Fibroblast of lung (primary cell): ENCODE data around the gene ELFN1. TPM values are rescaled to one million over a fixed set of nuclear protein-coding genes. Genes with fewer than 3 reads are reported as not detected.

Source experiments
- DNase-seq, 2 donors: peaks; one replicate each; pipeline versions ENCODE4 v3.0.0 to v3.0.0-alpha.2; 2010; ENCODE audit warnings: low read depth in 2 of 2
- H2AFZ ChIP-seq: 2 replicates; pipeline ENCODE4 v1.5.1; 2012; ENCODE audit warnings: low read length, control low read depth, inconsistent platforms
- H3K27ac ChIP-seq: 2 replicates; pipeline ENCODE4 v1.5.1; 2011; ENCODE audit warnings: low read length, control low read depth; ENCODE audit not compliant: insufficient read depth
- H3K27me3 ChIP-seq: 2 replicates; pipeline ENCODE4 v1.5.1; 2011; ENCODE audit warnings: mild to moderate bottlenecking, low read length; ENCODE audit not compliant: control insufficient read depth, insufficient read depth
- H3K36me3 ChIP-seq: 2 replicates; pipeline ENCODE4 v1.5.1; 2011; ENCODE audit warnings: low read length; ENCODE audit not compliant: control insufficient read depth, insufficient read depth
- H3K4me1 ChIP-seq: 2 replicates; pipeline ENCODE4 v1.5.1; 2011; ENCODE audit warnings: low read length; ENCODE audit not compliant: control insufficient read depth, insufficient read depth; ENCODE audit errors: extremely low read depth
- H3K4me2 ChIP-seq: 2 replicates; pipeline ENCODE4 v1.5.1; 2011; ENCODE audit warnings: low read length, control low read depth; ENCODE audit not compliant: insufficient read depth; ENCODE audit errors: extremely low read depth
- H3K4me3 ChIP-seq, 4 experiments: fragments of 200-600 bp in 1 of 4; sonication (generic) in 1 of 4; replicated peaks in 1 of 4; 2 replicates each; pipeline ENCODE4 v1.5.1; 2011 to 2016; ENCODE audit warnings: low read length in 4 of 4, low read depth in 3 of 4, mild to moderate bottlenecking in 3 of 4, control low read depth in 2 of 4, inconsistent platforms in 1 of 4, mixed read lengths in 1 of 4; ENCODE audit not compliant: insufficient read depth in 1 of 4; ENCODE audit errors: control extremely low read depth in 1 of 4
- H3K79me2 ChIP-seq: 2 replicates; pipeline ENCODE4 v1.5.1; 2012; ENCODE audit warnings: mild to moderate bottlenecking, low read length, inconsistent platforms; ENCODE audit not compliant: control insufficient read depth, insufficient read depth
- H3K9ac ChIP-seq: 2 replicates; pipeline ENCODE4 v1.5.1; 2011; ENCODE audit warnings: mild to moderate bottlenecking, low read length, control low read depth; ENCODE audit not compliant: insufficient read depth
- H3K9me3 ChIP-seq: 2 replicates; pipeline ENCODE4 v1.5.1; 2012; ENCODE audit warnings: low read depth, low read length; ENCODE audit not compliant: control insufficient read depth, insufficient read depth
- H4K20me1 ChIP-seq: 2 replicates; pipeline ENCODE4 v1.5.1; 2011; ENCODE audit warnings: low read length; ENCODE audit not compliant: control insufficient read depth, insufficient read depth; ENCODE audit errors: extremely low read depth
- CTCF ChIP-seq, 2 donors: IDR thresholded peaks in 1 of 2; conservative IDR thresholded peaks in 1 of 2; 1 replicate in 1 of 2; 2 replicates in 1 of 2; pipeline ENCODE4 v1.5.1; 2011 to 2012; ENCODE audit warnings: low read length in 2 of 2, control low read depth in 1 of 2, inconsistent platforms in 1 of 2, low read depth in 1 of 2, mild to moderate bottlenecking in 1 of 2
- EZH2 ChIP-seq: IDR thresholded peaks from 2 replicates; pipeline ENCODE4 v1.5.1; 2012; ENCODE audit warnings: low read length, control low read depth, mild to moderate bottlenecking; ENCODE audit errors: missing control alignments
- polyA plus RNA-seq, 2 donors: library from polyadenylated mRNA; depleted of rRNA in 1 of 2; stranded (reverse) in 1 of 2; unstranded in 1 of 2; fragments of >200 nt; gene quantifications; 2 replicates each; pipeline ENCODE4 v1.2.1, GENCODE V29; 2011 to 2012; ENCODE audit warnings: missing spikeins in 1 of 2
- total RNA-seq: library from RNA; depleted of rRNA; stranded (reverse); fragments of >200 nt; gene quantifications from 2 replicates; pipeline ENCODE4 v1.2.1, GENCODE V29; 2014

The ELFN1 gene
- total and polyA plus RNA-seq, 2 donors (not counting 1 experiment from before 2014, with no cell fraction given): 0.16 to 0.33 TPM

- Histone ChIP-seq H3K4me1 (no peaks in the 10 kb centered on the region), H2AFZ (no peak overlapping the region), H4K20me1 (no peaks in the 10 kb centered on the region), H3K27me3 (no peaks in the 10 kb centered on the region), H3K4me3 (no peak overlapping the region), H3K9ac (no peak overlapping the region), H3K36me3 (no peaks in the 10 kb centered on the region), H3K79me2 (no peaks in the 10 kb centered on the region), H3K27ac (no peak overlapping the region), H3K9me3 (no peaks in the 10 kb centered on the region), H3K4me2 (no peak overlapping the region)
- no peak for TF ChIP-seq CTCF (conservative IDR thresholded peaks at IDR 0.05 in 1 of 2, IDR thresholded peaks at IDR 0.05 in 1 of 2; ENCODE audit: low read depth in 1 of 2, low read length in 2 of 2)
- TF ChIP-seq EZH2: no peak
- no peak for DNase-seq
Measured at GRCh38 chr7:1715331-1715625, 45.2 kb downstream of the ELFN1 start.

GRCh38 chr7:1715671-1716074, 45.6 kb downstream of the ELFN1 start:
- Histone ChIP-seq H3K4me1 (no peaks in the 10 kb centered on the region), H3K27ac (no peak overlapping the region), H3K4me3 (no peak overlapping the region), H3K36me3 (no peaks in the 10 kb centered on the region), H4K20me1 (no peaks in the 10 kb centered on the region), H3K4me2 (no peak overlapping the region), H3K27me3 (no peaks in the 10 kb centered on the region), H3K79me2 (no peaks in the 10 kb centered on the region), H2AFZ (no peak overlapping the region), H3K9me3 (no peaks in the 10 kb centered on the region), H3K9ac (no peak overlapping the region)
- DNase-seq: no peak
- TF ChIP-seq CTCF (conservative IDR thresholded peaks at IDR 0.05 in 1 of 2, IDR thresholded peaks at IDR 0.05 in 1 of 2; ENCODE audit: low read depth in 1 of 2, low read length in 2 of 2): no peak
- no peak for TF ChIP-seq EZH2

- Histone ChIP-seq H2AFZ (no peak overlapping the region), H3K4me3 (no peak overlapping the region), H3K79me2 (no peaks in the 10 kb centered on the region), H3K4me1 (no peaks in the 10 kb centered on the region), H3K27me3 (no peaks in the 10 kb centered on the region), H3K36me3 (no peaks in the 10 kb centered on the region), H3K27ac (no peak overlapping the region), H3K4me2 (no peak overlapping the region), H4K20me1 (no peaks in the 10 kb centered on the region), H3K9ac (no peak overlapping the region), H3K9me3 (no peaks in the 10 kb centered on the region)
- no peak for TF ChIP-seq CTCF (conservative IDR thresholded peaks at IDR 0.05 in 1 of 2, IDR thresholded peaks at IDR 0.05 in 1 of 2; ENCODE audit: low read depth in 1 of 2, low read length in 2 of 2)
- no peak for TF ChIP-seq EZH2
- DNase-seq: peak; percentile 35 to 70
Measured at GRCh38 chr7:1716263-1717094, 46.4 kb downstream of the ELFN1 start.
